HFFc6 (cell line): ENCODE measurements around the gene PYCARD. TPM values are rescaled to one million over a fixed set of nuclear protein-coding genes. Genes with fewer than 3 reads are reported as not detected.

Experiments
- DNase-seq: peaks from one replicate; pipeline ENCODE4 v3.0.0-alpha.2; 2018
- H3K27ac Mint-ChIP-seq: 2 replicates; pipeline ENCODE4 v1.8.0; 2020; ENCODE audit warnings: mild to moderate bottlenecking, mixed read lengths
- H3K27me3 Mint-ChIP-seq: 2 replicates; pipeline ENCODE4 v1.8.0; 2021; ENCODE audit warnings: mild to moderate bottlenecking, moderate library complexity, mixed read lengths; ENCODE audit not compliant: insufficient read depth
- H3K36me3 Mint-ChIP-seq: 2 replicates; pipeline ENCODE4 v1.8.0; 2021; ENCODE audit warnings: low read depth, mixed read lengths
- H3K4me1 Mint-ChIP-seq: 2 replicates; pipeline ENCODE4 v1.8.0; 2020; ENCODE audit warnings: low read depth, mixed read lengths
- H3K4me3 Mint-ChIP-seq: 2 replicates; pipeline ENCODE4 v1.8.0; 2020; ENCODE audit warnings: mild to moderate bottlenecking, moderate library complexity, mixed read lengths
- H3K9me3 Mint-ChIP-seq: 2 replicates; pipeline ENCODE4 v1.8.0; 2020; ENCODE audit warnings: mild to moderate bottlenecking, mixed read lengths
- CTCF ChIP-seq: fragments of 200-600 bp; sonication (generic); IDR thresholded peaks from 2 replicates; pipeline ENCODE4 v1.5.0; 2021; ENCODE audit warnings: antibody characterized with exemption, mild to moderate bottlenecking
- total RNA-seq, 6 experiments: library from RNA; stranded (reverse); fragmentation: NEBNext Ultra II Directional; extraction: Animal tissue kit (Norgen Biotek cat#: 25700); gene quantifications; 2 replicates in 1 of 6; 3 replicates in 5 of 6; pipeline ENCODE4 v1.2.3, GENCODE V29; 2021

Gene PYCARD
- total RNA-seq, 6 experiments from 2014 or later, result 13.0 to 23.1 (median 22.5) TPM

GRCh38 chr16:31193874-31194273 lies 8.7 kb downstream of the PYCARD start:
- H3K9me3 Mint-ChIP-seq, result no peaks in the 10 kb centered on the region
- peaks cover 20% of the 10 kb centered on the region for H3K27me3 Mint-ChIP-seq
- peaks cover 16% of the 10 kb centered on the region for H3K4me1 Mint-ChIP-seq
- 0 out of 2 replicates have a peak overlapping the region, but pooled peaks have one; percentile 24 for H3K27ac Mint-ChIP-seq
- TF ChIP-seq CTCF, result no peak
- no peak overlapping the region for H3K4me3 Mint-ChIP-seq
- DNase-seq, result no peak
- peaks cover 61% of the 10 kb centered on the region for H3K36me3 Mint-ChIP-seq

GRCh38 chr16:31192856-31193642 lies 9.5 kb downstream of the PYCARD start:
- peaks cover 68% of the 10 kb centered on the region for H3K36me3 Mint-ChIP-seq

GRCh38 chr16:31191697-31192428 lies 10.7 kb downstream of the PYCARD start:
- no peak for DNase-seq
- peaks cover 19% of the 10 kb centered on the region for H3K4me1 Mint-ChIP-seq
- H3K4me3 Mint-ChIP-seq, result no peak overlapping the region

More at GRCh38 chr16:31192856-31193642, 9.5 kb downstream of the PYCARD start:
- Mint-ChIP-seq H3K4me3 (no peak overlapping the region), H3K9me3 (no peaks in the 10 kb centered on the region), H3K27me3 (peaks cover 20% of the 10 kb centered on the region), H3K27ac (peak overlapping the region; percentile 60; the same call in 1 of the 2 replicates), H3K4me1 (peaks cover 14% of the 10 kb centered on the region)
- TF ChIP-seq CTCF, result no peak
- DNase-seq, result no peak

GRCh38 chr16:31190818-31191444 lies 11.6 kb downstream of the PYCARD start:
- Mint-ChIP-seq H3K9me3 (no peaks in the 10 kb centered on the region), H3K4me1 (peaks cover 28% of the 10 kb centered on the region), H3K36me3 (peaks cover 84% of the 10 kb centered on the region), H3K27ac (peak overlapping the region; percentile 75), H3K4me3 (no peak overlapping the region; the same call in 1 of the 2 replicates), H3K27me3 (peaks cover 20% of the 10 kb centered on the region)
- no peak for DNase-seq
- no peak for TF ChIP-seq CTCF

More at GRCh38 chr16:31191697-31192428, 10.7 kb downstream of the PYCARD start:
- H3K27ac Mint-ChIP-seq, result no peak overlapping the region
- H3K36me3 Mint-ChIP-seq, result peaks cover 80% of the 10 kb centered on the region
- H3K9me3 Mint-ChIP-seq, result no peaks in the 10 kb centered on the region
- H3K27me3 Mint-ChIP-seq, result peaks cover 20% of the 10 kb centered on the region
- TF ChIP-seq CTCF, result no peak

- Mint-ChIP-seq H3K27me3 (peaks cover 20% of the 10 kb centered on the region), H3K27ac (peak overlapping the region; percentile 75), H3K4me3 (peak overlapping the region; percentile 28; the same call in 1 of the 2 replicates), H3K9me3 (no peaks in the 10 kb centered on the region), H3K4me1 (peaks cover 37% of the 10 kb centered on the region), H3K36me3 (peaks cover 91% of the 10 kb centered on the region)
- TF ChIP-seq CTCF, result no peak
- DNase-seq, result no peak
Measured at GRCh38 chr16:31190061-31190460, 12.5 kb downstream of the PYCARD start.
